Retinal pigment epithelial cell (primary cell): ENCODE data around the gene TDRD3.

Source experiments
- DNase-seq: peaks from one replicate; pipeline ENCODE4 v3.0.0-alpha.2; 2010; ENCODE audit warnings: low read depth
- H3K4me3 ChIP-seq: 2 replicates; pipeline ENCODE4 v1.5.1; 2011; ENCODE audit warnings: mild to moderate bottlenecking, low read length, control low read depth, moderate library complexity
- CTCF ChIP-seq: conservative IDR thresholded peaks from 2 replicates; pipeline ENCODE4 v1.5.1; 2011; ENCODE audit warnings: low read depth, low read length, control low read depth, inconsistent platforms

TDRD3 gene

GRCh38 chr13:60572855-60573254, 175.8 kb downstream of the TDRD3 start:
- no peak for DNase-seq
- TF ChIP-seq CTCF, result no peak
- no peak overlapping the region for H3K4me3 ChIP-seq

- DNase-seq, result no peak
- H3K4me3 ChIP-seq, result no peak overlapping the region
- TF ChIP-seq CTCF, result no peak
These were observed 177.7 kb downstream of the TDRD3 start for GRCh38 chr13:60574735-60575134.

- DNase-seq, result no peak
- no peak for TF ChIP-seq CTCF
- H3K4me3 ChIP-seq, result no peak overlapping the region
These were observed 178.1 kb downstream of the TDRD3 start for GRCh38 chr13:60575142-60575541.

- no peak overlapping the region for H3K4me3 ChIP-seq
- no peak for TF ChIP-seq CTCF
- DNase-seq, result no peak
These were observed 180.7 kb downstream of the TDRD3 start for GRCh38 chr13:60577761-60578160.

GRCh38 chr13:60583196-60583888, 186.3 kb downstream of the TDRD3 start:
- no peak for DNase-seq
- H3K4me3 ChIP-seq, result no peak overlapping the region
- TF ChIP-seq CTCF, result no peak

- TF ChIP-seq CTCF, result no peak
- no peak overlapping the region for H3K4me3 ChIP-seq
- no peak for DNase-seq
These were observed 187.1 kb downstream of the TDRD3 start for GRCh38 chr13:60583911-60584753.

GRCh38 chr13:60584976-60585375, 188.0 kb downstream of the TDRD3 start:
- no peak for TF ChIP-seq CTCF
- H3K4me3 ChIP-seq, result no peak overlapping the region
- DNase-seq, result no peak
